Measurements from ENCODE around the gene TCF7L1.

DNA sequence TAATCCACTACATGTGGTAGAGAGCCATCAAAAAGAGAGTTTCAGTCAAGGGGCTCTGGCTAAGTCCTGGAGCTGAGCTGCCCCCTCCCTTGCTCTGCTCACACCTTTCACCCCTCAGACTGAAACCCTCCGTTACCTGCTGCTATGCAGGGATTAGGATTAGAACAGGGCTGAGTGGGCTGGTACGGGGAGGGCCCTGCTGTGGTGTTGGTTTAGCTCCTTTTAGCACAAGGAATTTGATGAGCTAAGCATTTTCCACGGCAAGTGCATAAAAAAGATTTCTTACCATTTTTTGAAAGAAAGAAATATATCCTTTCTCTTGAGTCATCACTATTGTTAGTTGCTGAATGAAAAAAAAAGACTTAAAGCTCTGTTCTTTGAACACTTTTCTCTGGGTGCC, 46.3 kb downstream of the TCF7L1 start:
- TF ChIP-seq, protein P1, sequence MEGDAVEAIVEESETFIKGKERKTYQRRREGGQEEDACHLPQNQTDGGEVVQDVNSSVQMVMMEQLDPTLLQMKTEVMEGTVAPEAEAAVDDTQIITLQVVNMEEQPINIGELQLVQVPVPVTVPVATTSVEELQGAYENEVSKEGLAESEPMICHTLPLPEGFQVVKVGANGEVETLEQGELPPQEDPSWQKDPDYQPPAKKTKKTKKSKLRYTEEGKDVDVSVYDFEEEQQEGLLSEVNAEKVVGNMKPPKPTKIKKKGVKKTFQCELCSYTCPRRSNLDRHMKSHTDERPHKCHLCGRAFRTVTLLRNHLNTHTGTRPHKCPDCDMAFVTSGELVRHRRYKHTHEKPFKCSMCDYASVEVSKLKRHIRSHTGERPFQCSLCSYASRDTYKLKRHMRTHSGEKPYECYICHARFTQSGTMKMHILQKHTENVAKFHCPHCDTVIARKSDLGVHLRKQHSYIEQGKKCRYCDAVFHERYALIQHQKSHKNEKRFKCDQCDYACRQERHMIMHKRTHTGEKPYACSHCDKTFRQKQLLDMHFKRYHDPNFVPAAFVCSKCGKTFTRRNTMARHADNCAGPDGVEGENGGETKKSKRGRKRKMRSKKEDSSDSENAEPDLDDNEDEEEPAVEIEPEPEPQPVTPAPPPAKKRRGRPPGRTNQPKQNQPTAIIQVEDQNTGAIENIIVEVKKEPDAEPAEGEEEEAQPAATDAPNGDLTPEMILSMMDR (conservative IDR thresholded peaks at IDR 0.05): no peak
- no peak for TF ChIP-seq EZH2 (IDR thresholded peaks at IDR 0.05; ENCODE audit: low read depth)
